A673 (cell line): ENCODE measurements around the gene FCN3. TPM values are rescaled to one million over a fixed set of nuclear protein-coding genes. Genes with fewer than 3 reads are reported as not detected.

ENCODE experiments used
- BruUV-seq: library from RNA; stranded (reverse); fragments of 400-500 nt; replicated peaks from 2 replicates; lab custom pipeline; 2021; lab: Mats Ljungman, UMichigan
- CTCF ChIA-PET: fragments of 300-600 bp; sonication (Branson Sonifier 250); formaldehyde crosslinking; loops from one replicate; lab custom pipeline; 2022; ENCODE audit warnings: antibody characterized with exemption; lab: Charles Lee
- POLR2A ChIA-PET: fragments of 300-600 bp; sonication (Branson Sonifier 250); formaldehyde crosslinking; loops from one replicate; lab custom pipeline; 2022; ENCODE audit warnings: antibody characterized with exemption; ENCODE audit not compliant: low non-redundant PET; lab: Charles Lee
- DNase-seq: peaks from one replicate; pipeline ENCODE4 v3.0.0-alpha.2; 2015; ENCODE audit warnings: low spot score
- H3K27ac ChIP-seq: fragments of 200-600 bp; sonication (generic); 2 replicates; pipeline ENCODE4 v1.5.1; 2016; ENCODE audit warnings: mixed run types, low read depth, mild to moderate bottlenecking, mixed read lengths, antibody characterized with exemption, low read length; ENCODE audit not compliant: poor library complexity, severe bottlenecking
- H3K27me3 ChIP-seq: fragments of 200-600 bp; sonication (generic); replicated peaks from 2 replicates; pipeline ENCODE4 v1.6.1; 2017; ENCODE audit warnings: mixed run types, low read depth, mild to moderate bottlenecking, mixed read lengths, antibody characterized with exemption, low read length; ENCODE audit not compliant: insufficient read depth, poor library complexity
- H3K36me3 ChIP-seq: fragments of 200-600 bp; sonication (generic); 2 replicates; pipeline ENCODE4 v1.6.1; 2016; ENCODE audit warnings: mixed run types, mild to moderate bottlenecking, mixed read lengths, antibody characterized with exemption, low read length; ENCODE audit not compliant: insufficient read depth, poor library complexity, severe bottlenecking
- H3K4me1 ChIP-seq: fragments of 200-600 bp; sonication (generic); 2 replicates; pipeline ENCODE4 v1.6.1; 2017; ENCODE audit warnings: mixed run types, mild to moderate bottlenecking, mixed read lengths, antibody characterized with exemption, low read length; ENCODE audit not compliant: insufficient read depth, poor library complexity, severe bottlenecking
- H3K4me3 ChIP-seq: fragments of 200-600 bp; sonication (generic); 2 replicates; pipeline ENCODE4 v1.5.1; 2016; ENCODE audit warnings: low read depth, mixed run types, mild to moderate bottlenecking, mixed read lengths, low read length; ENCODE audit not compliant: poor library complexity, severe bottlenecking
- H3K9me3 ChIP-seq: fragments of 200-600 bp; sonication (generic); 2 replicates; pipeline ENCODE4 v1.6.1; 2016; ENCODE audit warnings: mixed run types, low read depth, mild to moderate bottlenecking, mixed read lengths, antibody characterized with exemption, low read length; ENCODE audit not compliant: poor library complexity, severe bottlenecking
- EZH2 ChIP-seq: fragments of 200-600 bp; sonication (generic); IDR thresholded peaks from 2 replicates; pipeline ENCODE4 v1.6.1; 2017; ENCODE audit warnings: borderline replicate concordance, low read depth, mild to moderate bottlenecking, mixed read lengths, antibody characterized with exemption, low read length; ENCODE audit not compliant: poor library complexity, severe bottlenecking
- intact Hi-C: fragments of 100-400 bp; cut with micrococcal nuclease; formaldehyde crosslinking; loops from one replicate; pipeline ENCODE4 v1.10.0; 2022; ENCODE audit not compliant: unreplicated experiment
- total RNA-seq: library from RNA; stranded (reverse); gene quantifications from 2 replicates; pipeline ENCODE4 v1.2.3, GENCODE V29; 2021
- TF ChIP-seq, protein P1 (sequence below): fragments of 300-800, 200-600 bp; sonication (generic); conservative IDR thresholded peaks from 2 replicates; pipeline ENCODE4 v1.5.1; 2017; ENCODE audit warnings: low read depth, mild to moderate bottlenecking, antibody characterized with exemption, low read length, moderate library complexity, mixed read lengths

Gene FCN3
- total RNA-seq, 1 experiment from 2014 or later, result not detected

DNA sequence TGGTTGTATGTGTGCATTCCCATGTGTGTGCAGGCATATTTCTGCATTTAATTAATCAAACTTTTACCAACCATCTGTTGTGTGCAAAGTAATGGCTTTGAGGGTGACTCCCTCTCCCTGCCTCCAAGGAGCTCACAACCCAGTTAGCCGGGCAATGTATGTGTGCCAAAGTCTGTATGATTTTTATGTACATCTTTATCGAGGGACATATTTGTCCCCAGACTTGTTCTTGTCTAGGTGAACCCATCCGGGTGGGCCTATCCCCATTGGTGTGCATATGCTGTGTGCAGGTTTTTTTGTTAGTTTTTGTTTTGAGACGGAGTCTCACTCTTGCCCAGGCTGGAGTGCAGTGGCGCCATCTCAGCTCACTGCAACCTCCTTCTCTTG, 31.0 kb downstream of the FCN3 start:
- no TSS peak for BruUV-seq
- no peak for TF ChIP-seq EZH2
- TF ChIP-seq, protein P1, sequence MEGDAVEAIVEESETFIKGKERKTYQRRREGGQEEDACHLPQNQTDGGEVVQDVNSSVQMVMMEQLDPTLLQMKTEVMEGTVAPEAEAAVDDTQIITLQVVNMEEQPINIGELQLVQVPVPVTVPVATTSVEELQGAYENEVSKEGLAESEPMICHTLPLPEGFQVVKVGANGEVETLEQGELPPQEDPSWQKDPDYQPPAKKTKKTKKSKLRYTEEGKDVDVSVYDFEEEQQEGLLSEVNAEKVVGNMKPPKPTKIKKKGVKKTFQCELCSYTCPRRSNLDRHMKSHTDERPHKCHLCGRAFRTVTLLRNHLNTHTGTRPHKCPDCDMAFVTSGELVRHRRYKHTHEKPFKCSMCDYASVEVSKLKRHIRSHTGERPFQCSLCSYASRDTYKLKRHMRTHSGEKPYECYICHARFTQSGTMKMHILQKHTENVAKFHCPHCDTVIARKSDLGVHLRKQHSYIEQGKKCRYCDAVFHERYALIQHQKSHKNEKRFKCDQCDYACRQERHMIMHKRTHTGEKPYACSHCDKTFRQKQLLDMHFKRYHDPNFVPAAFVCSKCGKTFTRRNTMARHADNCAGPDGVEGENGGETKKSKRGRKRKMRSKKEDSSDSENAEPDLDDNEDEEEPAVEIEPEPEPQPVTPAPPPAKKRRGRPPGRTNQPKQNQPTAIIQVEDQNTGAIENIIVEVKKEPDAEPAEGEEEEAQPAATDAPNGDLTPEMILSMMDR, result no peak
- Histone ChIP-seq H3K27ac (no peak overlapping the region), H3K36me3 (no peaks in the 10 kb centered on the region), H3K27me3 (no peaks in the 10 kb centered on the region), H3K4me3 (no peak overlapping the region), H3K9me3 (no peaks in the 10 kb centered on the region), H3K4me1 (peaks cover 12% of the 10 kb centered on the region)
- ChIA-PET CTCF (interaction anchor here (1.7 kb wide), 1 partner anchor 11 kb away, joined by 3 read pairs; no protein-coding TSS in a partner anchor), POLR2A (no interaction called here)
- DNase-seq, result no peak
- intact Hi-C loops, result no loop called here

DNA sequence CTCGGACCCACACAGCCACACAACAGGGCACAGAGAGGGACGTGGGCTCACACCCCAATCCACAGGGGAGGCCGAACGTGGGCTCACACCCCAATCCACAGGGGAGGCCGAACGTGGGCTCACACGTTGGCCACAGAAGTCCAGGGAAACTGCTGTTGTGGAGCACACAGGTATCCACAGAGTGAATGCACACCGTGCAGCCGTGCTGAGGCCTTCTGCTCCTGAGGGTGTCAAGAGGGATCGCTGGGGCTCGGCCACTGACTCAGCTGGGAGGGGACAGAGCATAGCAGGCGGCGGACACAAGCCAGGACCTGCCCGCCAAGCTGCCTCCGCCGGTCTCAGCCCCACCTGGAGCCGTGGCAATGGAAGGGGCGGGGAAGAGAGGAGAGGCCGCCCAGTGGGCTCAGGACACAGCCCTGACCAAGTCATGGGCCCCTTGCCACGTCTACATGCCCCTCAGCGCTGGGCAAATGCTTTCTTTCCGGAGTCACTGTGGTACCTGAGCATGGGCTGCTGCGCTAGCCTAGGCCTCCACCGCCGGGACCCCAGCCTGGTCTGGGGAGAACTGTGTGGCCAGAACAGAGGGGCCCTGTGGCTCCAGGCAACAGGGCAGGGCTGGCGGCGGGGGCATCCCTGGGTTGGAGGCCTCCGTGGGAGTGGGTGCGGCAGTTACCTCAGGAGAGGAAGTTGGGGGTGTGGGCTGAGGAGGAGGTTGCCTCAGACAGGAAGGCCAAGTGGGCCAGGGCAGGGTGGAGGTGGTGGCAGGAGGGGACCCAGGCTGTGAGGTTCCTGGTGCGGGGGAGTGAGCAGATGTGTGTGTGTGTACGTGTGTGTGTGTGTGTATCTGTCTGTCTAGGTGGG, 31.6 kb downstream of the FCN3 start:
- intact Hi-C loops, result no loop called here
- Histone ChIP-seq H3K9me3 (no peaks in the 10 kb centered on the region), H3K36me3 (no peaks in the 10 kb centered on the region), H3K4me3 (no peak overlapping the region), H3K27me3 (no peaks in the 10 kb centered on the region), H3K4me1 (peaks cover 12% of the 10 kb centered on the region), H3K27ac (no peak overlapping the region)
- DNase-seq, result no peak
- ChIA-PET POLR2A (no interaction called here), CTCF (interaction anchor here (1.7 kb wide), 1 partner anchor 10 kb away, joined by 3 read pairs; no protein-coding TSS in a partner anchor)
- no peak for TF ChIP-seq EZH2
- TF ChIP-seq, protein P1, result no peak
- BruUV-seq, result no TSS peak

DNA sequence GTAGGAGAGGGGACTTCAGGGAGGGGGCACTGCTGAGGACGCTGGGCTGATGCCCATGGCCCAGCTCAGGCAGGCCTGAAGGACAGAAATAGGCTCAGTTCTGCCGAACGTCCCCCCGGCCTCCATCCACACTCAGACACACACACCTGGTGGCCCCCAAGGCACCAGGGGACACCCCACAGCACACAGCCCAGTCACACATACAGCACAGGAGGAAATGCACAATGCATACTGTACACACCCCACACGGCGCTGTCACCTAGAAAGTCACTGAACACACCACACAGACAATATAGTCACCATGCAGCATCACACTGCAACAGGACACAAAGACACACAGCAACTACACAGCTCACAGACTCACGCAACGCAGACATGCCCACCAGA, 32.2 kb downstream of the FCN3 start:
- intact Hi-C loops, result no loop called here
- no peak for DNase-seq
- H3K36me3 ChIP-seq, result no peaks in the 10 kb centered on the region
- no peaks in the 10 kb centered on the region for H3K9me3 ChIP-seq
- no peak overlapping the region for H3K4me3 ChIP-seq
- POLR2A ChIA-PET, result no interaction called here
- CTCF ChIA-PET, result interaction anchor here (1.3 kb wide), 1 partner anchor 41 kb away, joined by 3 read pairs; no protein-coding TSS in a partner anchor
- H3K27me3 ChIP-seq, result no peaks in the 10 kb centered on the region
- H3K4me1 ChIP-seq, result peaks cover 12% of the 10 kb centered on the region
- no peak for TF ChIP-seq EZH2
- TF ChIP-seq, protein P1, result no peak
- no TSS peak for BruUV-seq
- peak overlapping the region; percentile 19 for H3K27ac ChIP-seq
